Panc1 (cell line): ENCODE results near the gene ACYP2. TPM values are rescaled to one million over a fixed set of nuclear protein-coding genes. Genes with fewer than 3 reads are reported as not detected.

ENCODE experiments used
- ATAC-seq: fragments of 200-7000 bp; cut with Tn5 transposase; 2 replicates; pipeline ENCODE4 v1.9.1; 2020; ENCODE audit warnings: mild to moderate bottlenecking, moderate library complexity
- BruUV-seq: library from RNA; stranded (reverse); fragments of 400-500 nt; replicated peaks from 2 replicates; lab custom pipeline; 2021; lab: Mats Ljungman, UMichigan
- CTCF ChIA-PET: fragments of 300-600 bp; sonication (Branson Sonifier 250); formaldehyde crosslinking; loops from one replicate; lab custom pipeline; 2022; ENCODE audit warnings: antibody characterized with exemption; lab: Charles Lee
- POLR2A ChIA-PET: fragments of 300-600 bp; sonication (Branson Sonifier 250); formaldehyde crosslinking; loops from one replicate; lab custom pipeline; 2022; ENCODE audit warnings: antibody characterized with exemption; lab: Charles Lee
- DNase-seq: peaks from one replicate; pipeline ENCODE4 v3.0.0-alpha.2; 2010; ENCODE audit warnings: low read depth, low spot score
- H3K27ac ChIP-seq: 2 replicates; pipeline ENCODE4 v1.5.1; 2011; ENCODE audit warnings: mild to moderate bottlenecking, low read length, inconsistent platforms
- H3K27me3 ChIP-seq: fragments of 200-500 bp; sonication (Bioruptor generic); 2 replicates; pipeline ENCODE4 v1.6.0; 2014; ENCODE audit warnings: low read length, inconsistent platforms; ENCODE audit not compliant: control insufficient read depth, insufficient read depth
- H3K36me3 ChIP-seq: fragments of 200-500 bp; sonication (Bioruptor generic); 2 replicates; pipeline ENCODE4 v1.5.1; 2014; ENCODE audit warnings: inconsistent platforms, mild to moderate bottlenecking, low read length, moderate library complexity; ENCODE audit not compliant: control insufficient read depth, insufficient read depth
- H3K4me1 ChIP-seq: 2 replicates; pipeline ENCODE4 v1.5.1; 2011; ENCODE audit warnings: inconsistent platforms, mild to moderate bottlenecking, low read length, moderate library complexity; ENCODE audit not compliant: control insufficient read depth, insufficient read depth
- H3K4me3 ChIP-seq, 2 experiments: 2 replicates each; pipeline ENCODE4 v1.5.1; 2011 to 2012; ENCODE audit warnings: low read depth in 2 of 2, low read length in 2 of 2, mild to moderate bottlenecking in 2 of 2, inconsistent platforms in 1 of 2, moderate library complexity in 1 of 2
- H3K9me3 ChIP-seq: fragments of 200-500 bp; sonication (Bioruptor generic); 2 replicates; pipeline ENCODE4 v1.5.1; 2014; ENCODE audit warnings: low read depth, mild to moderate bottlenecking, inconsistent platforms, low read length, moderate library complexity; ENCODE audit not compliant: control insufficient read depth, insufficient read depth
- CTCF ChIP-seq: fragments of 450-650 bp; IDR thresholded peaks from 2 replicates; pipeline ENCODE4 v1.5.1; 2017; ENCODE audit warnings: mild to moderate bottlenecking
- POLR2AphosphoS5 ChIP-seq: IDR thresholded peaks from 2 replicates; pipeline ENCODE4 v1.6.1; 2012; ENCODE audit warnings: mild to moderate bottlenecking, low read depth, low read length, moderate library complexity
- SIN3A ChIP-seq: IDR thresholded peaks from 2 replicates; pipeline ENCODE4 v1.6.1; 2012; ENCODE audit warnings: low read depth, mild to moderate bottlenecking, low read length, moderate library complexity, borderline replicate concordance; ENCODE audit not compliant: insufficient read depth
- TCF7L2 ChIP-seq: IDR thresholded peaks from 2 replicates; pipeline ENCODE4 v1.6.1; 2011; ENCODE audit warnings: mild to moderate bottlenecking, low read depth, low read length, inconsistent platforms
- in situ Hi-C: cut with HindIII; loops from 2 replicates; pipeline ENCODE4 v1.10.0; 2016; ENCODE audit warnings: low sequenced_read_pairs, low pct_unique_long_range_greater_than_20kb
- intact Hi-C: fragments of 100-400 bp; cut with micrococcal nuclease; formaldehyde crosslinking; loops from one replicate; pipeline ENCODE4 v1.10.0; 2022; ENCODE audit not compliant: unreplicated experiment
- total RNA-seq: library from RNA; stranded (reverse); gene quantifications from one replicate; pipeline ENCODE4 v1.2.1, GENCODE V29; 2021; ENCODE audit not compliant: unreplicated experiment
- TF ChIP-seq, protein P1 (sequence below), 2 experiments: IDR thresholded peaks; 2 replicates each; pipeline ENCODE4 v1.6.1; 2011 to 2012; ENCODE audit warnings: low read depth in 2 of 2, control low read depth in 1 of 2, low read length in 1 of 2, mild to moderate bottlenecking in 1 of 2, moderate library complexity in 1 of 2; ENCODE audit not compliant: insufficient read depth in 1 of 2

Gene ACYP2
- total RNA-seq, 1 experiment from 2014 or later, result 11.5 TPM

GRCh38 chr2:54341656-54342055 is 226.2 kb downstream of the ACYP2 start:
- Histone ChIP-seq H3K9me3 (no peaks in the 10 kb centered on the region), H3K27ac (no peak overlapping the region), H3K4me1 (no peaks in the 10 kb centered on the region), H3K4me3 (no peak overlapping the region), H3K27me3 (peaks cover 26% of the 10 kb centered on the region), H3K36me3 (no peaks in the 10 kb centered on the region)
- DNase-seq (no peak), ATAC-seq (no peak)
- no peak for TF ChIP-seq POLR2AphosphoS5
- TF ChIP-seq, protein P1, sequence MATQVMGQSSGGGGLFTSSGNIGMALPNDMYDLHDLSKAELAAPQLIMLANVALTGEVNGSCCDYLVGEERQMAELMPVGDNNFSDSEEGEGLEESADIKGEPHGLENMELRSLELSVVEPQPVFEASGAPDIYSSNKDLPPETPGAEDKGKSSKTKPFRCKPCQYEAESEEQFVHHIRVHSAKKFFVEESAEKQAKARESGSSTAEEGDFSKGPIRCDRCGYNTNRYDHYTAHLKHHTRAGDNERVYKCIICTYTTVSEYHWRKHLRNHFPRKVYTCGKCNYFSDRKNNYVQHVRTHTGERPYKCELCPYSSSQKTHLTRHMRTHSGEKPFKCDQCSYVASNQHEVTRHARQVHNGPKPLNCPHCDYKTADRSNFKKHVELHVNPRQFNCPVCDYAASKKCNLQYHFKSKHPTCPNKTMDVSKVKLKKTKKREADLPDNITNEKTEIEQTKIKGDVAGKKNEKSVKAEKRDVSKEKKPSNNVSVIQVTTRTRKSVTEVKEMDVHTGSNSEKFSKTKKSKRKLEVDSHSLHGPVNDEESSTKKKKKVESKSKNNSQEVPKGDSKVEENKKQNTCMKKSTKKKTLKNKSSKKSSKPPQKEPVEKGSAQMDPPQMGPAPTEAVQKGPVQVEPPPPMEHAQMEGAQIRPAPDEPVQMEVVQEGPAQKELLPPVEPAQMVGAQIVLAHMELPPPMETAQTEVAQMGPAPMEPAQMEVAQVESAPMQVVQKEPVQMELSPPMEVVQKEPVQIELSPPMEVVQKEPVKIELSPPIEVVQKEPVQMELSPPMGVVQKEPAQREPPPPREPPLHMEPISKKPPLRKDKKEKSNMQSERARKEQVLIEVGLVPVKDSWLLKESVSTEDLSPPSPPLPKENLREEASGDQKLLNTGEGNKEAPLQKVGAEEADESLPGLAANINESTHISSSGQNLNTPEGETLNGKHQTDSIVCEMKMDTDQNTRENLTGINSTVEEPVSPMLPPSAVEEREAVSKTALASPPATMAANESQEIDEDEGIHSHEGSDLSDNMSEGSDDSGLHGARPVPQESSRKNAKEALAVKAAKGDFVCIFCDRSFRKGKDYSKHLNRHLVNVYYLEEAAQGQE (IDR thresholded peaks at IDR 0.05; ENCODE audit: insufficient read depth in 1 of 2, low read depth in 2 of 2, low read length in 1 of 2), result no peak
- TF ChIP-seq CTCF, result peak; percentile 27; the same call in 1 of the 2 replicates
- BruUV-seq, result no TSS peak
- ChIA-PET POLR2A (no interaction called here), CTCF (no interaction called here)
- in situ Hi-C loops (no loop called here), intact Hi-C loops (no loop called here)

- ATAC-seq, result no peak
These were observed 227.2 kb downstream of the ACYP2 start for GRCh38 chr2:54342603-54343002.

More at GRCh38 chr2:54342603-54343002, 227.2 kb downstream of the ACYP2 start:
- TF ChIP-seq POLR2AphosphoS5 (no peak), SIN3A (no peak), TCF7L2 (no peak), CTCF (no peak)
- TF ChIP-seq, protein P1 (IDR thresholded peaks at IDR 0.05; ENCODE audit: insufficient read depth in 1 of 2, low read depth in 2 of 2, low read length in 1 of 2), result no peak
- intact Hi-C loops (no loop called here), in situ Hi-C loops (no loop called here)
- no peak overlapping the region for H3K4me3 ChIP-seq
- ChIA-PET POLR2A (interaction anchor here (0.6 kb wide), 1 partner anchor 706 kb away, joined by 3 read pairs; no protein-coding TSS in a partner anchor), CTCF (no interaction called here)
- no peaks in the 10 kb centered on the region for H3K9me3 ChIP-seq
- no peaks in the 10 kb centered on the region for H3K36me3 ChIP-seq
- H3K27ac ChIP-seq, result no peak overlapping the region
- H3K4me1 ChIP-seq, result no peaks in the 10 kb centered on the region
- DNase-seq, result no peak
- BruUV-seq, result no TSS peak
- H3K27me3 ChIP-seq, result peaks cover 28% of the 10 kb centered on the region
